KBM-7 (cell line): ENCODE measurements around the gene FTO.

Source experiments
- DNase-seq: peaks from one replicate; pipeline ENCODE4 v3.0.0-alpha.2; 2015
- in situ Hi-C: fragments of 300-500 bp; cut with MboI; formaldehyde crosslinking; loops from 2 replicates; pipeline ENCODE4 v1.14.3; 2020; ENCODE audit warnings: low sequenced_read_pairs, low pct_unique_long_range_greater_than_20kb, mixed read lengths

FTO gene

GRCh38 chr16:54160939-54161897 is 457.3 kb downstream of the FTO start:
- no peak for DNase-seq
- in situ Hi-C loops: no loop called here

- in situ Hi-C loops: no loop called here
- DNase-seq: no peak
Measured at GRCh38 chr16:54163197-54163843, 459.4 kb downstream of the FTO start.

GRCh38 chr16:54164789-54165173 is 460.8 kb downstream of the FTO start:
- in situ Hi-C loops: no loop called here
- no peak for DNase-seq

GRCh38 chr16:54165174-54165911 is 461.4 kb downstream of the FTO start:
- in situ Hi-C loops: no loop called here
- DNase-seq: no peak

GRCh38 chr16:54165912-54166865 is 462.2 kb downstream of the FTO start:
- in situ Hi-C loops: no loop called here
- DNase-seq: no peak

GRCh38 chr16:54169112-54169511 is 465.2 kb downstream of the FTO start:
- no peak for DNase-seq
- in situ Hi-C loops: no loop called here

GRCh38 chr16:54171626-54172537 is 467.9 kb downstream of the FTO start:
- in situ Hi-C loops: no loop called here
- DNase-seq: peak; percentile 80

- in situ Hi-C loops: no loop called here
- no peak for DNase-seq
Measured at GRCh38 chr16:54173490-54173889, 469.5 kb downstream of the FTO start.

- DNase-seq: no peak
- in situ Hi-C loops: no loop called here
Measured at GRCh38 chr16:54174201-54174600, 470.2 kb downstream of the FTO start.

- in situ Hi-C loops: no loop called here
- no peak for DNase-seq
Measured at GRCh38 chr16:54174750-54175149, 470.8 kb downstream of the FTO start.

- in situ Hi-C loops: no loop called here
Measured at GRCh38 chr16:54175169-54175551, 471.2 kb downstream of the FTO start.

GRCh38 chr16:54175552-54176375 is 471.8 kb downstream of the FTO start:
- in situ Hi-C loops: no loop called here
- DNase-seq: no peak

More at GRCh38 chr16:54175169-54175551, 471.2 kb downstream of the FTO start:
- DNase-seq: no peak

GRCh38 chr16:54176376-54176901 is 472.5 kb downstream of the FTO start:
- peak; percentile 38 for DNase-seq
- in situ Hi-C loops: no loop called here

GRCh38 chr16:54177052-54177861 is 473.3 kb downstream of the FTO start:
- in situ Hi-C loops: no loop called here
- no peak for DNase-seq

GRCh38 chr16:54177862-54178477 is 474.0 kb downstream of the FTO start:
- no peak for DNase-seq
- in situ Hi-C loops: no loop called here
